NCI-H2227 (cell line): Measurements from ENCODE around the gene NEUROD6.

Experiments
- DNase-seq: peaks from one replicate; lab custom pipeline; 2025; ENCODE audit not compliant: unreplicated experiment; lab: John Stamatoyannopoulos, UW

Gene NEUROD6

GRCh38 chr7:31335161-31335856 is 5.2 kb downstream of the NEUROD6 start:
- no peak for DNase-seq

GRCh38 chr7:31333291-31333690 is 7.2 kb downstream of the NEUROD6 start:
- DNase-seq = no peak

- DNase-seq = no peak
These were observed 13.5 kb downstream of the NEUROD6 start for GRCh38 chr7:31327071-31327470.

- no peak for DNase-seq
These were observed 14.1 kb downstream of the NEUROD6 start for GRCh38 chr7:31326416-31326815.

- DNase-seq = no peak
These were observed 17.4 kb downstream of the NEUROD6 start for GRCh38 chr7:31323101-31323500.

GRCh38 chr7:31320675-31321074 is 19.9 kb downstream of the NEUROD6 start:
- no peak for DNase-seq

- DNase-seq = no peak
These were observed 22.2 kb downstream of the NEUROD6 start for GRCh38 chr7:31318313-31318712.

- DNase-seq = no peak
These were observed 23.6 kb downstream of the NEUROD6 start for GRCh38 chr7:31316876-31317275.

GRCh38 chr7:31315758-31316157 is 24.8 kb downstream of the NEUROD6 start:
- no peak for DNase-seq

GRCh38 chr7:31314781-31315180 is 25.7 kb downstream of the NEUROD6 start:
- no peak for DNase-seq

GRCh38 chr7:31312889-31313288 is 27.6 kb downstream of the NEUROD6 start:
- no peak for DNase-seq

- DNase-seq = no peak
These were observed 29.0 kb downstream of the NEUROD6 start for GRCh38 chr7:31311552-31311951.

GRCh38 chr7:31310321-31310935 is 30.1 kb downstream of the NEUROD6 start:
- no peak for DNase-seq

- peak; percentile 16 for DNase-seq
These were observed 31.1 kb downstream of the NEUROD6 start for GRCh38 chr7:31309407-31309806.

- no peak for DNase-seq
These were observed 31.9 kb downstream of the NEUROD6 start for GRCh38 chr7:31308652-31309051.

- DNase-seq = peak; percentile 13
These were observed 32.6 kb downstream of the NEUROD6 start for GRCh38 chr7:31307972-31308371.

- no peak for DNase-seq
These were observed 35.3 kb downstream of the NEUROD6 start for GRCh38 chr7:31305260-31305659.

GRCh38 chr7:31304446-31304845 is 36.1 kb downstream of the NEUROD6 start:
- DNase-seq = no peak

GRCh38 chr7:31302356-31302755 is 38.2 kb downstream of the NEUROD6 start:
- no peak for DNase-seq

GRCh38 chr7:31299336-31299735 is 41.2 kb downstream of the NEUROD6 start:
- no peak for DNase-seq

GRCh38 chr7:31290601-31291000 is 49.9 kb downstream of the NEUROD6 start:
- DNase-seq = no peak
